HG03558 (cell line): ENCODE results near the gene PRDX5.
A peak's percentile ranks its signal among the peaks of the same experiment; 100 is the strongest.
"Not testable (repeated sequence)": the region's sequence is repeated elsewhere in the genome, so short reads cannot be mapped to it uniquely, and the experiment has no call there.

Experiments used
- ATAC-seq: cut with Tn5 transposase; IDR thresholded peaks from one replicate; pipeline ENCODE4 v1.9.1; 2021; ENCODE audit warnings: moderate number of reproducible peaks; ENCODE audit not compliant: unreplicated experiment; ENCODE audit errors: extremely low read depth

Gene PRDX5

DNA sequence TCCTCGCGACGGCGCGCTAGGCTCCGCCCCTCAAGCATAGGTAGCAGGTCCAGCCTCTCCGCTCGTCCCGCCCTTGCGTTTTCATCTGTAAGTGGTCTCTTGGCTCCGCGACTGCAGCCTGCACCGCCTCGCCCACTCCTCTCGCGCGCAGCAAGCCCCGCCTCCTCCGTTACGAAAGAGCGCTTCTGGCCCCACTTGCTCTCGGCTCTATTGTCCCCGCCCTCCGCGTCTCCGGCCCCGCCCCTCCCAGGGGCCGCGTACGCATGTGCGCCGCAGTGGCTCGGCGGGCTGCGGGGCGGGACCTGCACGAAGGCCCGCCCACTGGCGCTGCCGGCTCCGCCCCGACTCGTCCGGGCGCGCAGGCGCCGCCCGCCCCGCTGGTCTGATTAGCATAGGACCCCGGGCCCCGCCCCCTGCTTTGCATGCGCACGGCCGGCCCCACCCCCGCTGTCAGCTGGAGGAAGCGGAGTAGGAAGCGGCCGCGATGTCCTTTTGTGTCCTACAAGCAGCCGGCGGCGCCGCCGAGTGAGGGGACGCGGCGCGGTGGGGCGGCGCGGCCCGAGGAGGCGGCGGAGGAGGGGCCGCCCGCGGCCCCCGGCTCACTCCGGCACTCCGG, 12.7 kb upstream of the PRDX5 start, which contains the start of gene ESRRA:
Gene ESRRA, plus strand, starts transcription at position 450 of the 616 bp plus-strand sequence. CDS start 1,656 bp downstream, outside the sequence.
- ATAC-seq, result peak; percentile 56

DNA sequence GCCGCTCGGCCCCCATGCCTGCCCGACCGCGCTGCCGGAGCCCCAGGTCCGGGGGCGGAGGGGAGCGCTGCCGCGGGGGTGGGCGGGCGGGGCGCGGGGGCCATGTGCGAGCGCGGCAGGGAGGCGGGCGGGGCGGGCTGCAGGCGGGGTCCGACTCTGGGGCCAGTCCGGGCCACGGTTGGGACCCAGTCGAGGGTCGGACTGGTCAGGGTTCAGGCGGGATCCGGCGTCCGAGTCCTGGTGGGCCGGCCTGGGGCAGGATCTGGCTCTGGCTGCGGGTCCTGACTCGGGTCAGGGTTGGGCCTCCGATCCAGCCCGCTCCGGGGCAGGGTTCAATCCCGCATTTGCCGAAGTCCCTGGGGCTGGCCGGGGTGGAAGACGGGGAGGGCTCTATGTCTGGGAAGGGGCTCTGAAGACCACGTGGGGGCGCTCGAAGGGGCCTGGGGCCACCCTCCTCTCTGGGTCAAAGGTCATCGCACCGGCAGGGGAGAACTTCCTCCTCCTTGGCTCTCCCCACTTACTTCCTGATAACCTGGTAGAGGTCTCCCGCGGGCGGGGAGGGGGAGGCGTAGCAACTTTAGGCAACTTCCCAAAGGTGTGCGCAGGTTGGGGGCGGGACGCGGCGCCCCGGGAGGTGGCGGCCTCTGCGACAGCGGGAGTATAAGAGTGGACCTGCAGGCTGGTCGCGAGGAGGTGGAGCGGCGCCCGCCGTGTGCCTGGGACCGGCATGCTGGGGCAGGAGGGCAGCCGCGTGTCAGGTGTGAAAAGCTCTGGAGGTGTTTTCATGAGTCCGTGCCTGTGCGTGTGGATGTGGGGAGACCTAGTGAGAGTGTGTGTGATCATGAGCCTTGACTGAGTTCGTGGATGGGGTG, 12.0 kb upstream of the PRDX5 start:
- ATAC-seq, result no peak

GRCh38 chr11:64306563-64306875, 11.4 kb upstream of the PRDX5 start:
- no peak for ATAC-seq

DNA sequence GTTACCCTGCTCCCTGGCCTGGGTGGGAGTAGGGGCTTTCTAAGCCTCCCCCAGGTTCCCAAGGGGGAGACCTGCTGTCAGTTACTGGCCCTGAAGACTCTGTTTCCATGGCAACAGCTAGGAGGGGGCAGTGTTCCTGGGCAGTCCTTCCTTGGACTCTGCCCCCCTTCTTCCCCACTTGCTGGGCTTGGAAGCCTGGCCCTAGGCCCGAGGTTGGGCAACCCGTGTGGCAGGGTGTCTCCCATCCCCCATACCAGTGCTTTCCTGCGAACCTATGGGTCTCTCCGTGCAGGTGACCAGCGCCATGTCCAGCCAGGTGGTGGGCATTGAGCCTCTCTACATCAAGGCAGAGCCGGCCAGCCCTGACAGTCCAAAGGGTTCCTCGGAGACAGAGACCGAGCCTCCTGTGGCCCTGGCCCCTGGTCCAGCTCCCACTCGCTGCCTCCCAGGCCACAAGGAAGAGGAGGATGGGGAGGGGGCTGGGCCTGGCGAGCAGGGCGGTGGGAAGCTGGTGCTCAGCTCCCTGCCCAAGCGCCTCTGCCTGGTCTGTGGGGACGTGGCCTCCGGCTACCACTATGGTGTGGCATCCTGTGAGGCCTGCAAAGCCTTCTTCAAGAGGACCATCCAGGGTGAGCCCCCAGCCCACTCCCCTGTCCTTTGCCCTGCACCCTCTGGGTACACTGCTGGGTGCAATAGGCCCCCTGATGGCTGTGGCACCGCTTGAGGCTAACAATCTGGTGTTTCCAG, 10.9 kb upstream of the PRDX5 start:
- ATAC-seq, result no peak

GRCh38 chr11:64307795-64308194, 10.1 kb upstream of the PRDX5 start:
- ATAC-seq, result not testable (repeated sequence)

- ATAC-seq, result no peak
Observed at GRCh38 chr11:64312947-64313346, 5.0 kb upstream of the PRDX5 start.

DNA sequence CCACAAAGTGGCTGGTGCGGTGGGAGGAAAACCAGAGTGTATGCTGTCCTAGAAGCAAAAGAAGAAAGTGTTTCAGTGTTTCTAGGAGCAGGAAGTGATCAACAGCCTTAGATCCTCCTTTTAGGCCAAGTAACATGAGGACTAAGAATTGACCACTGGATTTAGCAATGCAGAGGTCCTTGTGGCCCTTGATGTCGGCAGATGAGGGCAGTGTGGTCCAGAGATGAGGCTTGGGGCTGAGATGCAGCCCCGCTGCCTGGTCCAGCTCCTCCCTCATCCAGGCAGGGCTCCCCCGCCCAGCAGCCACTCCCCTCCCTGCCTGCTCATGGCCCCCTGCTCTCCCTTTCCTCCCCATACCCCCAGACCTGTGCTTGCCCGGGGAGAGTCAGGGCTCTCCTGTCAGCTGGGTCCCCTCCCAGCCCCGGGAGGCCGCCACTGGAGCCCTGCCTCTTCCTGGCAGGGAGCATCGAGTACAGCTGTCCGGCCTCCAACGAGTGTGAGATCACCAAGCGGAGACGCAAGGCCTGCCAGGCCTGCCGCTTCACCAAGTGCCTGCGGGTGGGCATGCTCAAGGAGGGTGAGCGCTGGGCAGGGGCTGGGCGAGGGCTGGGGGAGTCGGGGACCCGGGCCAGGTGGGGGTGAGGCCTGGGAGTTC, 4.3 kb upstream of the PRDX5 start:
- no peak for ATAC-seq

- no peak for ATAC-seq
Observed at GRCh38 chr11:64314146-64314804, 3.6 kb upstream of the PRDX5 start.

GRCh38 chr11:64314805-64315561, 2.9 kb upstream of the PRDX5 start:
- no peak for ATAC-seq

GRCh38 chr11:64315667-64316526, 2.0 kb upstream of the PRDX5 start:
- ATAC-seq, result not testable (repeated sequence)

DNA sequence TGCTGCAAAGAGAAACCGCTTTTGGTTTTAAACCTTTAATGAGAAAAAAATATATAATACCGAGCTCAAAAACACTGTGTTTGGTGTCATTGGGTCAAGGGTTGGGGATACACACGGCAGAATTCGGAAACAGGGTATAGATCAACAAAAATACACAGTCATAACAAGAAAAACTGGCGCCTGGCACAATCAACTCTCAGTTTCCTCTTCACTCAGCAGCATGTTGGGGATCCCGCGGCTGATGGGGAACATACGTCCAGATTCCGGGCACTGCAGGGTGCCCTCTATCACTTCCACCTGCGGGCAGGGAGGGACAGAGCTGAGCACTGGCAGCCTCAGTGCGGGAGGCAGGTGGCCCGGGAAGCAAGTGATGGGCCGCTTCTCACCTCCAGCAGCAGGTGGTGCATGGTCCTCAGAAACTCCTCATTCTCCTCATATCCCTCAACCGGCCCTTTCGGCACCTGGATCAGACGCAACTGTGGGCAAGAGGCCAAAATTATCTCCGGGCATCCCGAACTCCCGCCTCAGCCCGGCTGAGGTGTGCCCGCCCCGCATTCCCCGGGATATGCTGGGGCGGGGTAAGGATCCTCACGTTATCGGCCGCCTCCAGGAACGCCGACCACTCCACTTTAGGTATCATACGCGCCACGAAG, 1.1 kb upstream of the PRDX5 start:
- no peak for ATAC-seq

DNA sequence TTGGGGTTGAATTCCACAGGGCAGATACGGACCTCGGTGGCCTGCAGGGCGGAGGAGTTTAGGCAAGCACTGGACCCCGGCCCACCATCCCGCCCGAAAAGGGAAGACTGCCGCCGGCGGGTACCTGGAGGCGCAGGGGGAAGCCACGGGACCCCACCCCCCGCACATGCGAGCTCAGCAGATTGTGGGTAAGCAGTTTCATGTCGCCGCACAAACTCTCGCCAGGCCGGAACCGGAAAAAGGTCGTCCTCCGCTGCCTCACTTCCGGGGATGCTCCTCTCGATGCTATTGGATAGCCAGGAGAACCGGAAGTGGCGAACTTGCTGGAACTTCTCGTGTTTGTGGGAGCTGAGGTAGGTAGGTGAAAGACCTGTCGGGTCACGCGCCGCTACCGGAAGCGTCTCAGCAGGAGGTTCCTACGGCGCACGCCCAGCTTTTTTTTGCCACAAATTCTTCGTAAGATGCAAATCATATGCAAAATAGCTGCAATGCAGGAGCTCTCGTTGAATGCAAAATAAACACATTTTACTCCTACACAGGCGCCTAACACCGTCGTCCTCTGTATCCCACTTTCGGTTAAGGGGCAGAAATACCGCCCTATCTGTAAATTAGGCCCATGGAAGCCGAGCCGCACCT, 478 bp upstream of the PRDX5 start, which contains the start of gene TRMT112:
Gene TRMT112, minus strand, starts transcription at position 235 of the 636 bp plus-strand sequence. Its CDS starts 33 bp downstream, at position 202.
- peak; percentile 24 for ATAC-seq

DNA sequence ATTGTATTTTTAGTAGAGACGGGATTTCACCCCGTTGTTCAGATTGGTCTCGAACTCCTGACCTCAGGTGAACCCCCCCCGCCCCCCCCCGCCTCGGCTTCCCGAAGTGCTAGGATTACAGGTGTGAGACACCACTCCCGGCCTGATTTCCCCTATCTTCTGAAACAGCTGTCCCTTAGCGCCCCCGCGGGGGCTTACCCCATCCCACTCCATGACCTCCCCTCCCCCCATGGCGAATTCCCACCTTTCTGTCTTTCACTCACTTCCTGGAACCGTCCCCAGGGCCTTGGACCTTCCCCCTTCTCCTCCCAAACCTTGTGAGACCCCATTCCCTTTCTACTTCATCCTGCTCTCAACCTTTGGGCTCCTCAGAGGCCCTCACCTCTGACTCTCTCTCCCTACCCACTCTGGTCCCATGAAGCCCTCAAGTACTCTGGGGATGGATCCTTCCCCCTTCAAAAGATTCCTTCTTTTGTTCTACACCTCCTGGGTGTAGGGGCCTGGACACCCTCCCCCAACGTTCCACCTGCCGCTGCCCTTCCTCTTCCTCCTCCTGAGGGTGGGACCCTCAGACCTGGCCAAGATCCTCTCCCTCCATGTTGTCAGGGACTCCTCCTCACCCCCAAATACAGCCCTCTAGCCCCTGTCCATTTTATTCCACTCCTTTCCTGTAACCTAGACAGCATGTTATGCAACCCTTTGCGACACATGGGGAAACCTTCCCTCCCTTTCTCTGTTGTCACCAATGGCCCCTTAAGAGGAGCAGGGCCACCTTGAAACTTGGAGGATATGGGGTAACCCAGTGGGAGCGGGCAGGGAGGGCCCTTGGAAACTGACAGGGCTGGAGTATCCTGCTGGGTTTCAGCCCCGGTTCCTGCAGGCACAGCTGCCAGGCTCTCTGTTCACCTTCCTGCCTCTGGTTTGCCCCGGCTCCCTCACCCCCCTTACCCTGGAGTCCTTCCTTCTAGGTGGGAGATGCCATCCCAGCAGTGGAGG, 1.1 kb downstream of the PRDX5 start:
- ATAC-seq, result no peak

DNA sequence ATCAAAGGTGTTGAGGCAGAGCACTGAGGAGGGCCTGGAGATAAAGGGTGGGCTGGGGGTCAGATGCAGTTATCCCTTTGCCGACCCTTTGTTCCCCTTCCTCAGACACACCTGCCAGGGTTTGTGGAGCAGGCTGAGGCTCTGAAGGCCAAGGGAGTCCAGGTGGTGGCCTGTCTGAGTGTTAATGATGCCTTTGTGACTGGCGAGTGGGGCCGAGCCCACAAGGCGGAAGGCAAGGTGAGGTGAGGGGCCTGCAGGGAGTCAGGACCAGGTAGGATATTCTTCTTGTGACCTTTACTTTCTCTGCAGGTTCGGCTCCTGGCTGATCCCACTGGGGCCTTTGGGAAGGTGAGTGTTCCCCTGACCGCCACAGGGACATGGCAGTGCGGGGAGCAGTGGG, 2.6 kb downstream of the PRDX5 start:
- ATAC-seq, result no peak

DNA sequence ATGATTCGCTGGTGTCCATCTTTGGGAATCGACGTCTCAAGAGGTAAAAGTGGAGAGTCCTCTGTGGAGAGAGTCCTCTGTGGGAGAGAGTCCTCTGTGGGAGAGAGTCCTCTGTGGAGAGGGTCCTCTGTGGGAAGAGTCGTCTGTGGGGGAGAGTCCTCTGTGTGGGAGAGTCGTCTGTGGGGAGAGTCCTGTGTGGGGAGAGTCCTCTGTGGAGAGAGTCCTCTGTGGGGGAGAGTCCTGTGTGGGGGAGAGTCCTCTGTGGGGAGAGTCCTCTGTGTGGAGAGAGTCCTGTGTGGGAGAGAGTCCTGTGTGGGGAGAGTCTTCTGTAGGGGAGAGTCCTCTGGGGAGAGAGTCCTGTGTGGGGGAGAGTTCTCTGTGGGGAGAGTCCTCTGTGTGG, 3.1 kb downstream of the PRDX5 start:
- ATAC-seq, result no peak

GRCh38 chr11:64321533-64321932, 3.6 kb downstream of the PRDX5 start:
- no peak for ATAC-seq
